HG03095 (cell line): Measurements from ENCODE around the gene IPO11.
"Not testable (repeated sequence)": the region's sequence is repeated elsewhere in the genome, so short reads cannot be mapped to it uniquely, and the experiment has no call there.

Experiments
- ATAC-seq: cut with Tn5 transposase; IDR thresholded peaks from one replicate; pipeline ENCODE4 v1.9.1; 2021; ENCODE audit warnings: moderate library complexity; ENCODE audit not compliant: unreplicated experiment

The IPO11 gene

DNA sequence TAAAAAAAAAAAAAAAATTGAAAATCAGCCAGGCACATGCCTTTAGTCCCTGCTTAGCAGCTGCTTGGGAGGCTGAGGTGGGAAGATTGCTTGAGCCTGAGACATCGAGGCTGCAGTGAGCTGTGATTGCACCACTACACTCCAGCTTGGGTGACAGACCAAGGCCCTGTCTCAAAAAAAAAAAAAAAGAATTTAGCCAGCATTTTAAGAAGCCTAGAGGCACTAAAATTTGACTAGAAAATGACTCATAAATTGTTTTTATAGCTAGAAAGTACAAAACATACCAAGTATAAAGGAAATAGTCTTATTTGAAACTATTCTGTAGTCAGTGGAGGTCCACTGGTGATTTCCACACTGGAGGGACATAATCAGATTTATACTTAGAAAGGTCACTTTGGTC is 183.5 kb downstream of the IPO11 start:
- no peak for ATAC-seq

GRCh38 chr5:62596691-62597090 is 184.1 kb downstream of the IPO11 start:
- no peak for ATAC-seq

DNA sequence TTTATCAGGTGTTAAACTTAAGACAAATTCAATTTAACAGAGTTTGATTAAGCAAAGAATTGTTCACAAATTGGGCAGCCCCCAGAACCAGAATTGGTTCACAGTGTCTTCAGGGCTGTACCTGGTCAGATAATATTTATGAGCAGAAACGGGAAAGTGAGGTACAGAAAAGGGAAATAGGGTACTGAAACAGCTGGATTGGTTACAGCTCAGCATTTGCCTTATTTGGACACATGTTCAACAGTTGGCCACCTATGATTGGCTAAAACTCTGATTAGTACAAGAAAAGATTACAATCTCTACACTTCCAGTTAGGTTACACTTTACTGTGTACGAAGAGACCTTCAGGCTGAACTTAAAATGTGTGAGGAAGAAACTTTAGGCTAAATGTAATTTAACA is 184.8 kb downstream of the IPO11 start:
- ATAC-seq = no peak

DNA sequence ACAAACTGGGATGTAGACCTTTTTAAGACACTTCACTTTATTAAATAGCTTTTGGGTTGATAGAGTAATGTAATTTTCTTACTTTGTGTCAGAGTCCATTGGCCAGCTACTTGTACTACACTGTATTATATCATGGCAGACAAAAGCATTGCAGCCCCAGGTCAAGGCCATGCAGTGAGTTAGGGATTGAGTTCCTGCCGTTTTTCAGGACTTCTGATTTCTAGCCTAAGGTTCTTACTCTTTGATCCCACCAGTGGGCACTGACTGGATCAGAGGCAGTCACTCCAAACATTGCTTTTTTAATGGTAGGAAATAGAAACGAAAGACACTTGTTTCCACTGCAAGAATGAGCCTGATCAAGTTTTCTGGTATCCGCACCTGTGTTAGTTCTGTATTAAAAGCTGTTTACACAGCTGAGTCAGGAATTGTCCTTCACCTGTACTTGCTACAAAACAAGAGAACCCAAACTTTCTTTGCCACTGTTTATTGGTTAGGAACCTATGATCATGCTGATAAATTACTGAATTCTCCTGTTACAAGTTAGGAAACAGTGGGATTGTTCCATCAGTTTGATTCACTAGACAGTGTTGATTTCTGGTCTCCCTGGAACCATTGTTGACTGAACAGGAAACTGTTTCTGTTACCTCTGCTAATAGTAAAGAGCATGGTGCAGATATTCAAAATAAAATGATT is 188.1 kb downstream of the IPO11 start:
- no peak for ATAC-seq

GRCh38 chr5:62603934-62604333 is 191.4 kb downstream of the IPO11 start:
- ATAC-seq = no peak

DNA sequence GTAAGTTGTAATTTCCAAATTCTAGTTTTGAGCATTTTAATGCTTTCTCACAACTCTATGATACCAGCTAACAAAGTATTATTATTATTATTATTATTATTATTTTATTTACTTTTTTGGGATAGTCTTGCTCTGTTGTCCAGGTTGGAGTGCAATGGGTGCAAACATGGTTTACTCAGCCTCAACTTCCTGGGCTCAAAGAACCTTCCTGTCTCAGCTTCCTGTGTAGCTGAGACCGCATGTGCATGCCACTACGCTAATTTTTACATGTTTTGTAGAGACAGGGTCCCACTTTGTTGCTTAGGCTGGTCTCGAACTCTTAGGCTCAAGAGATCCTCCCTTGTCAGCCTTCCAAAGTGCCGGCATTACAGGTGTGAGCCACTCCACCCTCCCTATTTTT is 193.1 kb downstream of the IPO11 start:
- ATAC-seq = no peak

DNA sequence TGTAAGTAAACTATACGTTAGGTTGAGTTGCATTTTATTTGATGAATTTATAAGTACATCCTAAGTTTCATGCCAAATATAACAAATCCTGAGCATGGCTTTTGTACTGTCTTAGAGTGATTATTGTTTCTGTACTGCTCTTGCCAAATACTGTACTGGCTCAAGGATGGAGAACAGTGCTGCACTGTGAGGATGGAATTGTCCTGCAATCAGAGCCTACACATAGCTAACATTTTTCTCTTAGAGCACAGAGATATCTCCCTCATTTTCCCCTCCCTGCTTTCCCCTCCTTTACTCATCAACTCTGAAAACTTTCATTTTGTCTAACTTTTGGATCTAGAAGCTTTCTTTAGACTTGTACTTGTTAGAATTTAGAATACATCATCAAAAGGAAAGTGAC is 194.3 kb downstream of the IPO11 start:
- no peak for ATAC-seq

GRCh38 chr5:62607615-62608014 is 195.1 kb downstream of the IPO11 start:
- no peak for ATAC-seq

DNA sequence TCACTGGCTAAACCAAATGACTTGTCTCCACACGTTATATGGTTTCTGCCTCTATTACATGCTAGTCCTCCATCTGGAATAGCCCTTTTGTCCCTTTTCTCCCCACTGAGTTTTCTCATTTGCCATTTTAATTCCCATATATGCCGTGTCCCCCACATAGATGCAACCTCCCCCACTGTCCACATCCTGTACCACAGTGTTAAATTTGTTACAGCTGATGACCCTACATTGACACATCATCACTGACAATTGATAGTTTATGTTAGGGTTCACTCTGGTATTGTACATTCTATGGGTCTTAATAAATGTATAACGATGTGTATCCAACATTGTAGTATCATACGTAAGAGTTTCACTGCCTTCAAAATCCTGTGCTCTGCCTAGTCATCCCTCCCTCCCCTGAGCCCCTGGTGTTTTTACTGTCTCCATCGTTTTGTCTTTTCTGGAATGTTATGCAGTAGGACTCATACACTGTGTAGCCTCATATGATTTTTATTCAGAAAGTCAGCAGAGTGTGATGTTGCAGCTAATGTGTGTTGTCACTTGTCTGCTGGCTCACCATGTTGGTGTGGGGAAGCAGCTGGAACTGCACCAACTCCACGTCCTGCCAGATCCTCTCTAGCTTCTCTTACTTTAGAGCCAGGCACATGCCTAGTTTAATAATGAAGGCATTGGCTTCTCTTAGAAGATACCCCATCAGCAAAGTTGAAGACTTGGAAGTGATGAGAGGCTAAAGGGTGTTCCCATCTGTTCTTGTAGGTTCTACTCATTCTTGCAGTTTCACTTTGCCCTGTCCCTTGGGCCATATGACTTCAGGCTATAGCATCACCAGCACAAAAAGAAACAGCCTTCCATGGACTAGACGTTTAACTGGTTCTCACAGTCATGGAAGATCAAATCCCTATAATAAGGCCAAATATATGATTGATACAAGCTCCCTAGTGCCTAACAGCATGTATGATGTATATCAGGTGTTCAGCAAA is 196.3 kb downstream of the IPO11 start:
- no peak for ATAC-seq

DNA sequence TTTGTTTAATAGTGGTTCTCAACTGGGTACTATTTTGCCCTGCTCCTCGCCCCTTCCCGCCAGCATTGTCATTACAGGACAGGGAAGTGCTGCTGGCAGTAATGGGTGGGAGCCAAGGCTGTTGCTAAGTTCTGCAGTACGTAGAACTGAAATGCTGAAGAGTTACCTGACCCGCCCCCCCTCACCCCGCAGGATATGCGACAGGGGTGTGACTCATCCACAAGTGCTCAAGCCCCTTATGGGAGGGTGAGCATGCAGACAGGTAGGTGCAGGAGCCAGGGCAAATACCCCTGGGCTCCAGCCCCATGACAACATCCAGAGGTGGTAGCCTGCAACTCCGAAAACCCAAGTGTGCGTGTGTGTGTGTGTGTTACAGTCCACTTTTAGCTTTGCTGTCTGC is 201.8 kb downstream of the IPO11 start:
- no peak for ATAC-seq

DNA sequence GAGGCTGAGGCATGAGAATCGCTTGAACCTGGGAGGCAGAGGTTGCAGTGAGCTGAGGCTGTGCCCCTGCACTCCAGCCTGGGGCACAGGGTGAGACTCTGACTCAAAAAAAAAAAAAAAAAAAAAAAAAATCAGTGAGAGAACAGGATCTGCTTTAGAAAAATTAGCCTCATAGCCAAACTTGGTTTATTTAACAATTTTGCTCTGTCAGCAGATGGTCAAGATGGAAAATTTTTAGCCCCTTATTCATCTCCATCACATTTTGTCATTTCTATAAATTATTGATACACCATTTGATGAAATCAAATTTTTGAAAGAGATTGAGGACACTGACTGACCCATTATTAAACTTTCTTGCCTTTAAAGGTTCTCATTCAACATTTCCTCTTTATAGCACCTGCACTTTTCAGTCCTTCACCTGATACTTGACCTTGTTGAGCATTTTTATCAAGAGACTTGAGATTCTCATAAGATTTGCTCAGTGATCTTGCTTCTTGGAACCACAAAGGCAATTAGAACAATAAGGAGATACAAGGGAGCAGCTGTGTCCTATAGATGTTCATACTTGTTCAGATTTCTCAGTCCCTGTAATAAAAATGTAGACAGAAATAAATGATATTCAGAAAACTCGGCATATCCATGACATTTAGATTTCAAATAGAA is 204.2 kb downstream of the IPO11 start:
- ATAC-seq = no peak

DNA sequence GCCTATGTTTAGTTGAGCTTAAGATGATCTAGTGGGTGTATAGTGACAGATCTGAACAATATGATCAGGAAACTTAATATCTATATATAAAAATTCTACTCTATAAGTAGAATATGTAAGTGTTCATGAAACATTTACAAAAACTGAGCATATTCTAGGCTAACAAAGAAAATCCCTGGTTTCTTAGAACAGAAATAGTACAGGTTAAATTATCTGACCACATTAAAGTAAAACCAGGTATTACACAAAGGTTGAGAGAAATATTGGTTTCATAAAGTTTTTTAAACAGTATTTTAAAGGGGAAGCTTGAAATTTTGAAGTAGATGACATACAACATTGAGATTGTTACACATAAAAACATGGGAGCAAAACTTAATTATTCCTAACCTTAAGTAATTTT is 205.4 kb downstream of the IPO11 start:
- no peak for ATAC-seq

GRCh38 chr5:62620761-62621160 is 208.2 kb downstream of the IPO11 start:
- ATAC-seq = no peak

DNA sequence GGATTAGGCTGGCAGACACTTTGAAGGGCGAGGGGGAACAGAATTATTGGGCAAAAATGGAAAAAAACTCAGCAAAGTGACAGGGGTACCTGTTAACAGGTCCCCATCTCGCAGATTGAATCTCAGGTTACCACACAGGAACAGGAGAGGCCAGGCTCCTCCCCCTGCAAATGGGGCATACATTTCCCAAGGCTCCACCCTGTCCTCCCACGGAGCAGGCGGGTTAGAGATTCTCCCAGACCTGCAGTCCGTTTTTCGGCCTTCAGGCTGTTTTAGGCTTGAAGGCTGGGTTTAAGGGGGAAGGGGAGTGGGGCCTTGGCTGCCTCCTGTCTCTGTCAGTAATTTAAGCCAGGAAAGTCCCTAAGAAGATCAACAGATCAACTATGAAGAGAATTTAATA is 208.7 kb downstream of the IPO11 start:
- no peak for ATAC-seq

GRCh38 chr5:62623271-62623670 is 210.7 kb downstream of the IPO11 start:
- ATAC-seq = no peak

- not testable (repeated sequence) for ATAC-seq
Observed at GRCh38 chr5:62624436-62624835, 211.9 kb downstream of the IPO11 start.

DNA sequence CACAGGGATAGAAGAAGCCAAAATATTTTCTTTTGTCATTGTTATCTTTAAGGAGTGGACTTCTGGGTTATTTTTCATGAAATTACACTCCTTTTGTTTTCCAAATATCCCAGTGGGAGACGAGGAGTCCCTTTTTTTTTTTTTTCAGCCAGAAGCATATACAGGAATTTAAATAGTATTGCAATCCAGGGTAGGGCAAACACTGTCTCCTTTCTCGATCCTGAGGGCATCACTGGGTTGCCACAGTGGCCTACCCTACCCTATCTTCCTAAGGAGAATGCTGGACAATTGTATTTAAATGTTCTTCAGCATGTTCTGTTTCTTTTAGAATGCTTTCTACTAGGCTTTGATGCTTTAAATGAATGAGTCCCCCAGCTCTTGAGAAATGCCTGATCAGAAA is 214.0 kb downstream of the IPO11 start:
- no peak for ATAC-seq

DNA sequence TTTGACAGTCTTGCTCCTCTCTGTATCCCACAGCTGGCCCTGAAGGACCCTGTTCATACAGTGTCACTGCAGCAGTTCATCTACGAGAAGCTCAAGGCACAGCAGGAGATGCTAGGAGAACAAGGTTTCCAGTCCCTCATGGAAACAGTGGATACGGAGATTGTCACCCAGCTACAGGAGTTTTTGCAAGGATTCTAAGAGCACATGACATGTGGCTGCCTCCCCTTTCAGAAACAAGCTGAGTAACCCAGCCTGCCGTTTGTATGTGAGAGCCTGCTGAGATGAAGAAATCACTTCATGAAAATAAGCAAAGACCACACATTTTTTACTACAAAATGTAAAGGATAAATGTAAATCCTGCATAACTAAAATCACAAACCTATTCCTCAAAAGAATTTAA is 214.6 kb downstream of the IPO11 start:
- no peak for ATAC-seq

GRCh38 chr5:62627901-62628300 is 215.3 kb downstream of the IPO11 start:
- ATAC-seq = no peak

GRCh38 chr5:62631909-62632580 is 219.5 kb downstream of the IPO11 start:
- ATAC-seq = no peak

DNA sequence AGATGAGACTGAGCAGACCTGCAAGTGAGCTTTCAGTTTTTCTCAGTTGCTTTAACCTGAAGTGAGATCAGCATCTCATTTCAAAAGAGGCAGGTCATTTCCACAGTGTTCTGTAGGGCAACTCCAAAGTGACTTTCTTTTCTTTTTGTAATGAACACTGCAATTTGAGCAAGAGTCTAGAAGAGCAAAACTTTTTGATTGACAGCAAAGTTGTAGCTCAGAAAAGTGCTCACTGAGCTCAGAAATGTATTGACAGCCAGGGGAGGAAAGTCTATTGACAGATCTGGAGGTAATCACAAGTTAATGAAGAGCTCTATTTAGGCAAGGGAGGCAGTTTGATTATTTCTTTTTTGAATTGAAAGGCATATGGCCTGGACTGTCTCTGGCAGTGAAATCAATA is 220.7 kb downstream of the IPO11 start:
- ATAC-seq = no peak
